HG03025 (cell line): ENCODE measurements around the gene MARK2.

Experiments used
- ATAC-seq: cut with Tn5 transposase; IDR thresholded peaks from one replicate; pipeline ENCODE4 v1.9.1; 2021; ENCODE audit warnings: mild to moderate bottlenecking, moderate library complexity; ENCODE audit not compliant: unreplicated experiment, low FRiP score

The MARK2 gene

DNA sequence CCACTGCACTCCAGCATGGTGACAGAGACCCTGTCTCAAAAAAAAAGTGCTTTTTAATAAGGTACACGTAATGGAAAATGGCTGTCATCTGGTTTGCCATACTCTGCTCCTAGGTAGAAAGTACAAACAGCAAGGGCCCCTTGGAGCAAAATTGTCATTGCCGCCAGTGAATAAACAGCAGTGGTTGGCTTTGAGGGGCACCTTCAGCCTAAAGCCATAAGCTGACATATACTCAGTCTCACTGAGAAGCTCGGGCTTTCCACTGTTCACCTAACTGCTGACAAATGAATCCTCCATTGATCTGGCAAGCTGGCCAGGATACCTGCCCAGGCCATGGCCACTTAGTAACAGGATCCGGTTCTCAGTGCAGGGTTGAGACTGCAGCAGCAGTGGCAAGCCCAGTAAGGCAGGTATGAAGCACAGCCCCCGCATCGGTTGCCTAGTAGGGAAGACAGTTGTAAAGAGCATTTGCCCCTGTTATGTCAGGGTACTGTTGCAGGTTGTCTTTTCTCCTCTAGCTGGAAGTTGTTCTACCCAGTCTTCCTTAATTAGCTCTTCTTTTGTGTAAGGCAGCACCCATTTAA, 38.8 kb downstream of the MARK2 start:
- no peak for ATAC-seq

DNA sequence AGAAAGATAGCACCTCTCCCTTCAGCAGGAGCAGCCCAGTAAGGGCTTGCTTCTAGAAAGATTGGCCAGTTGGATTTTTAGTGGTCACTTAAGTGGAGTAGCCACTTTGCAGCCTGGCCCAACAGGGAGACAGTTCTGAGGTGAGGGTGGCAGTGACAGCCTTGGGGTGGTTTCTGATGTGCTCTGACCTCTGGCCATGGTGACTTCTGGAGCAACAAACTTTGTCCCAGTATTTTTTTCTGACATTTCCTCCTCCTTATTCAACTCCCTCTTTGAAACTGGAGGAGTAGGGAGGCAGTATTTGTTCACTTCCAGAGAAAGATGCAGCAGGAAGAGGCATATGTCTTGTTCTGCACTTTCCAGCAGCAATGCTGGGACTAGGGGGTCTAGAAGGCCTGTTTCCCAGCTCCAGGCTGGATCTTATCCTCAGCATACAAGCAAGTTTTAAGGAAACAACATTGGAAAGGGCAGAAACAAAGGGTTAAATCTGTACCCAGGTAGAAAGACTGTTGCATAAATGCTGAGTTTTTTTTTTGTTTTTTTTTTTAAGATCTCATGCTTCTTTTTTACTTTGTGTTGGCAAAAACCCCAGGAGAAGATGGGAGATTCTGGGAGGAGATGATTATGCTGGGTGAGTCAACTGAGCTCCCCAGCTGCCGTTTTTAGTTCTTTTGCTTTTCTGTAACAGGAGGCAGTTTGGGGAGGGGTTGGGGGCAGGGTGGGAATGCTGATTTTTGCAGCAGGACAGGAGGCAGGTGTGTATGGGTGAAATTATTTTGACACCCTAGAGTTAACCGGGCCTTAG, 40.9 kb downstream of the MARK2 start:
- no peak for ATAC-seq

DNA sequence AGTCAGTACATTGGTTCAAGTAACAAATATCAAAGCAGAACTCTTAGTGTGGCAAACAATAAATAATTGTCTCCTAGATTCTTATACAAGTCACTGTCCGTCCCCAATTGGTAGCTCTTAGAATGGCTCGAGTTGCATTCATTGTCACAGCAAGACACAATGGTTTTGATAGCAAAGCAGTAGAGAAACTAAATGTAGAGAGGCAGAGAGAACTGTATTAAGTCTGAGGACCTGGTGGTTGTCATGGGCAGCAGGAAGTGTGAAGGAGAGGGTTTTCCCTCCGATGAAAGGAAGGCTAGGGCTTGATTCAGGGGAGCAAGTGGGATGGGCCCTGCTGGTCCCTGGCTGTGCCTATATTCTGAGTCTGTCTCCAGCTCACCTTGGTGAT, 41.5 kb downstream of the MARK2 start:
- ATAC-seq: no peak

DNA sequence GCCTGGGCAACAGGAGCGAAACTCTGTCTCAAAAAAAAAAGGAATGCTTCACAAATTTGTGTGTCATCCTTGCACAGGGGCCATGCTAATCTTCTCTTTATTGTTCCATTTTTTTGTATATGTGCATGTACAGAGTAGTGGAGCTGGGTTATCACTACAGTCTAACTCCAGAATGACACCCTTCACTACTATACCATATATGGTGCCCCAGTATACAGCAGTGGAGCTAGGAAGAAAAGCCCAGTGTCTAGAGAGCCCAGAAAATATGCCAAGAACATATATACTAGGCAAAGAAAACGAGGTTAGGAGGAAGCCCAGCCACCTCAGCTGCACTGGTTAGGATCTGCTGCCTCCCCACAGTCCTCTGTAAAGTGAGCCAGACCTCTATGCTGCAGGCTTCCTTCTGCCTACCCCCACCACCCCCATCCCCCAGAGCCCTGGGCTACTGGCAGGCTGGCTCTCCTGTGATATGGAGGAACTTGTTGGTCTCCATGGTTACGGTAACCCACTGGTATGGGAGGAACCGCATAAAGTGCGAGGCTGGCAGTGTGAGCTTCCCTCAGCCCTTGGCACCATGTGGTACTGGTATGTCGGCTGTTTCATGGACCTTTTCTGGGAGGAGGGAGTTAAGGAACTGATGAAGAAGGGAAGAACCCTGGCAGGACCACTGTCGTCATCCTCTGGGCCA, 43.8 kb downstream of the MARK2 start:
- no peak for ATAC-seq

DNA sequence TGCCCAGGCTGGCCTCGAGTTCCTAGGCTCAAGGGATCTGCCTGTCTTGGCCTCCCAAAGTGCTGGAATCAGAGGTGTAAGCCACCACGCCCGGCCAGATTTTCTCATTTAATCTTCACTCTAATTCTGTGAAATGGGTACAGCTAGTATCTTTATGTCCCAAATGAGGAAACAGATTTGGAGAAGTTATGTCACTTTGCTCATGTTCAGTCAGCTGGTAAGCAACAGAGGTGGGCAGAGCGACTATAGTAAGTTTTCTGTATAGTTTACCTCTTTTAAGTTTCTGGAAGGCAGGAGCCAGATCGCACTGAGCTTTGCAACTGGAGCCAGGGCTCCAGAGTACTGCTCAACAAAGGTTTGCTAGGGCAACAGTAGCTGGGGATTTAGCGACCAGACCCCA, 44.9 kb downstream of the MARK2 start:
- no peak for ATAC-seq

DNA sequence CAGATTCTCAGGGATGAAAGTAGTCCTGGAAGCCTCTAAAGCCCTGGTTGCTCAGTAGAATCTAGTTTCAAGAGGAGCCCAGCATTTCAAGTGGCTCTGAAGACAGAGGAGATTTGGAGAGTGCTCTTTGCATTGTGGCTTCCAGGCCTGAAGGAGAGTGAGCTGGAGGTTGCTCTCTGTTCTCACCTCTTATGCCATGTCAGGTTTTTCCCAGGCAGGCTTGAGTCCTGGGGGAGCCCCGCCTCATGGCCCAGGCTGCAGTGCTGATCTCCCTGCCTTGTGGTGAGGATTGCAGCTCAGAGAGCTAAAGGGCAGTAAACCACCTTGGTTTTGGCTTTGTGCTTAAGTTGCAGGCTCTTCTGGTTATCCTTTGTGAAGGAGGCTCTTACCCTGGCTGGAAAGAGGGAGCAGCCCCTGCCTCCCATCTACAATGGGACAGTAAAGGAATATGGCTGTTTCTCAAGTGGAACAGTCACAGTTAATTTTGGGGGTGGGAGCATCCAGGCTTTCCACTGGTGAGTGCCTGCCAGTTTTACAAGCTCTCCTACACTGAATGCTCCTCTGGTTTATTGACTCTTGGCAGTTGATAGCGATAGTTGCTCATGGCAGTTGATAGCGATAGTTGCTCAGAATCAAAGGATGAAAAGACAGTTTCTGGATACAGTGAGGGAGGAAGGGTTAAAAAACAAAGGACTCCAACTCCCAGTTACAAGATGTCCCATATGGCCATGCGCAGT, 45.5 kb downstream of the MARK2 start:
- no peak for ATAC-seq

DNA sequence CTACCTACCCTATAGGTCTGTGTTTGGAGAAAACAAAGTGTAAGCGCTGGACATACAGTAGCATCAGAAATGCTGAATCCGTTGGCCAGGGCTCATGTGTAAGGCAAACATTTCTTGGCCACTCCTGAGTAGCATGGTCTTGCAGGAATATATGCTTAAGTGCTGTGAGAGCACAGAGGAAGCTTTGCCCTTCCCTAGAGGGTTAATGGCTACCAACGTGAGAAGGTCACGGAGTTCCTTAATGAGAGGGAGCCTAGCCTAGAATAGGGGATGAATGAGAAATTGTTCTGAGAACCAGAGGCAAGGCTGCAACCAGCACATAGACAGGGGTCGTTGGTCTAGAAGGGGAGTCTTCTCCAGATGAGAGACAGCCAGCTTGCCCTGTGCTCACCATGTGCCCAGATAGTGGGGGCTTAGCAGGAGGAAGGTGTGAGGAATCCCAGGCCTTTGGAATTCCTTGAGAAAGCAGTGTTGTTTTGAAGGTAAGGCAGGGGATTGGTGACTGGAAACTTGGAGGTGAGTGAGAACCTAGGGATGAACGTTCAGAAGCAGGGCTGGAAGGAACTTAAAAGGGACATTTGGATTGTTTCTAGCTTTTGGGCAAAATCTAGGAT, 48.6 kb downstream of the MARK2 start:
- no peak for ATAC-seq

DNA sequence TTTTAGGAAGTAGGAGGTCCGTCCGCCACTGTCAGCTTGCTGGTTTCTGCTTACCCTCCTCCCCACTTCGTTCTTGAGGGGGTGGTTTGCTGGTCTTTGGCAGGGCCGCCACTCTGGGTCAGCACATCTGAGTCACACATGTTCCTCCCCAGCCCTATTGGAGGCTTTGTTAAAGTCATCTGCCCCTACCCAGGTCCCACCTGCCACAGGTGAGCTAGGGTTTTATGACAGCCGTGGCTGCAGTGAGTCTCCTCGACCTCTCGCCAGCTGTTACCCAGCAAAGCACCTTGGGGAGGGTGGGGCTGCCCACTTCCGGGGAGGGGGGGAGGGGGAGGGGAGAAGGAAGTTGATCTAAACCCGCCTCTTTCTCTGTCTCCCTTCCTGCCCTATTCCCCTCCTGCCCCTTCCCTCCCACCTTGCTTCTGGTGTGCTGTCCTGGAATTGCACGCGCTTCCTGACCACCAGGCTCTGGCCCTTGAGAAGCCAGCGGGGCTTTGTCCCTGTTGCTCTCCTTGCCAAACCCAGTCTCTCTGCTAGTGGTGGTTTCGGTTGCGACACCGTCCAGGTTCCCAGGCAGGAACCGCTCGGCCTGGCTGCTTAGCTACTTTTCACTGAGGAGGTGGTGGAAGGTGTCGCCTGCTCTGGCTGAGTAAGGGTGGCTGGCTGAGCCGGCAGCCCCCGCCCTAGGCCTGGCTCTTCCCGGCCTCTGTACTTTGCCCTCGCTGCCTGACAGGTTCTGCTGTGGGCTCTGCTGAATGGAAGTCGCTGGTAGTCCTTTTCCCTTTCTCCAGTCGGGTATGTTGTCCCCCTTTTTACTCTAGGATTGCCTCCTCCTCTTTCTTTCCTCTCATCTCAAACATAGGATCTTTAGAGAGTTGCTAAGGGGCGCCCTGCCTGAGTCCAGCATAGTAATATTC, 49.5 kb downstream of the MARK2 start:
- ATAC-seq: peak; percentile 37

DNA sequence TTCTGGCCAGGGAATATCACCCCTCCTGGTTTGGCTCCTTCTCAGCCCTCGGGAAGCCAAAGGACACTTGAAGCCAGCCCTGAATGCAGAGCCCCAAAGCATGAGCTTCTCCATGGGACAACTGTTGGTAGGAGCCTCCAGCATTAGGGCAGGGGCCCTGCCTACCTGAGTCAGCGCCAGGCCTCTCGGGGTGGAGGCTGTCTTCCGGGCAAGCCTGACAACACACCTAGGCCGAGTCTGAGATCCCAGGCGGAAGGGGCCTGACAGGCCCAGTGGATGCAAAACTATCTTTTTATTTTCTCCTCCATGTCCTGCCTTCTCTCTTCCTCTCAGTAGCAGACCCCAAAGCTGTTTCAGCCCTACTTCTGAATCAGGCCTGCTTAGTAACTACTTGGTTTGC, 50.4 kb downstream of the MARK2 start:
- ATAC-seq: no peak

DNA sequence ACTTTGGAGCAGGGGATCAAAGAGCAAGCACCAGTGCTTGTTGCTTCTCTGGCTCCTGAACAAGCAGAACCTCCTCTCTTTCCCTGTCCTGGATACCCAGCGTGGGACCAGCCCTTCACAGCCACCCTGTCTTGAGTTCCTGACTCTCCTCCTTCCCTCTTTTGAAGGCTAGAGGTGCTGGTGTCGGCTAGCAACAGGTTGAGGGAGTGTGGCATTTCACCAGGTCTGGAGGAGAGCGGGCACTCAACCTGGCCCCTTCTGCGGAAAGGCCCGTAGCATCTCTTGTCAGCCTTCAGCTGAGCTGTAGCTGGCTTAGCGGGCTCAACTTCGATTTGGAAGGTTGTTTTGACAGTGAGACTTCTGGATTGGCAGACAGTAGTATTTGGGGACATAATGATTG, 51.5 kb downstream of the MARK2 start:
- no peak for ATAC-seq

DNA sequence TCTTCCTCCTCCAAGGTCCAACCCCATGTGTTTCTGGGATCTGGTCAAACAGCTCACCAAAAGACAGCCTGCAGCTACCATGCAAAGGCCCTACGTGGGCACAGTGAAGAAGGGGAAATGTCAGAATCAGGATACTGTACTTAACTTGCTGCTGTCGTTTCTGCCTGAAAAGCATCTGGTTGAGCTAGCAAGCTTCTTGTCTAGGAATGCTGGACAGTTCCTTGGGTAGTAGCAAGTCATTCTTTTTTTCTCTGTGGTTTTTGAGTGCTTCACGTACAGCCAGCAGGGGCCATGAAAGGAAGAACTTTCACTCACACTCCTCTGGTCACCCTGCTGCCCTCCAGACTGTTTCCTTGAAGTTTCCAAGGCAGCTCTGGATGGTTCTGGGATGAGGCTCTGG, 53.3 kb downstream of the MARK2 start:
- ATAC-seq: no peak

DNA sequence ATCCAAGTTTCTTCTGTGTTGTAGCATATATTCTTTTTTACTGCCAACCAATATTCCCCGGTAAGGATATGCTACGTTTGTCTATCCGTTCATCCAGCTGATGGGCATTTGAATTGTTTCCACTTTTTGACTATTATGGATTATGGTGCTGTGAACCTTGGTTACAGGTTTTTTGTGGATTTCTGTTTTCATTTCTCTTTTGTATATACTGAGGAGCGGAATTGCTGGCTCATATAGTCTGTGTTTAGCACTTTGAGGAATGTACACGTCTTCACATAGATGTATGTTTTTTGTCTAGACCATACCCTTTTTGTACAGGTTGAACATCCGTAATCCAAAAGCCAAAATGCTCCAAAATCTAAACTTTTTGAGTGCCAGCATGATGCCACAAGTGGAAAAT, 54.4 kb downstream of the MARK2 start:
- no peak for ATAC-seq

DNA sequence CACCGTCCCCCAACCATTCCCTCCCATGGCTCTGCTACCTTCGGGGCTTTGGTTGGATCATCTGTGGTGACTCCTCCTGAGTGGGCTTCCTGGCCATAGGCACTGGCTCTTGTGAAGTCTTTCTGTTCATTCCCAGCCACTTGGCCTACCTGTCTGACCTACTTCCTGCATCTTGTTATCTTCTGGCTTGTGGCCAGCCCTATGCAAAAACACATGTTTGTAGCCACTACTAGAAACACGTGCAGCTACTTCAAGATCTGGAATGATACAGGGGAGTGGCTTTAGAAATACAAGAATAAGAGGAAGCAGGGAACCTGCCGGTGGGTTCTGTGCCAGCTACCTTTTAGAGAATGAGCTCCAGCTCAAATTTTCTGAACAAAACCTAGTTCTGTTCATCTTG, 57.2 kb downstream of the MARK2 start:
- ATAC-seq: no peak

DNA sequence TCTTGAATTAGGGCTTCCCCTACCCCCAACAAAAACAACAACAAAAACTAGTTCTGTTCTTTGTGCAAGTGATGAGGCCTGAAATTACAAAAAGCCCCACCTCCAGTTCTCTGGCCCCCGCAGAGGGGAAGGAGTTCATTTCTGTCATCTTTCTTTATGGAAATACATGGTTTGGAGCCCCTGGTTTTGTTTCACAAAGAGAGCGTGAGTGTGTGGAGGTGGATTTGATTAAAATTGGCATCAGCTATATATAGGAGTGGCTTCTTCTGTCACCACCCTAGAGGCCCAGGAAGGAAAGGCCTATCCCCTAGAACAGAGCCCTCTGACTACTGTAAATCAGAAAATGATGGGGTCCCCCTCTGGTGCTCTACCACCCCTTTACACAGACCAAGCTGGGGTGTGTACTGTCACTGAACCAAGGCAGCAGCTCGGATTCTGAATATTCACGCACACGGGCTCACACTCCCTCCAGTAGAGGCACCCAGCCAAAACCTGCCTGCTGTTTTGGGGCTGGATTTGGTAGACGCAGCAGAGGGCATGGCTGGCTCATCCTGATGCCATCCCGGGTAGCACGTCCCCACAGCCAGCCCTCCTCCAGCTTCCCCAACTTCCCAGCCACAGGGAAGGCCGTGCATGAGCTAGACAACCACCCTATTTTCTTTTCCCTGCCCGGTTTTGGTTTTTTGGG, 58.7 kb downstream of the MARK2 start:
- no peak for ATAC-seq

DNA sequence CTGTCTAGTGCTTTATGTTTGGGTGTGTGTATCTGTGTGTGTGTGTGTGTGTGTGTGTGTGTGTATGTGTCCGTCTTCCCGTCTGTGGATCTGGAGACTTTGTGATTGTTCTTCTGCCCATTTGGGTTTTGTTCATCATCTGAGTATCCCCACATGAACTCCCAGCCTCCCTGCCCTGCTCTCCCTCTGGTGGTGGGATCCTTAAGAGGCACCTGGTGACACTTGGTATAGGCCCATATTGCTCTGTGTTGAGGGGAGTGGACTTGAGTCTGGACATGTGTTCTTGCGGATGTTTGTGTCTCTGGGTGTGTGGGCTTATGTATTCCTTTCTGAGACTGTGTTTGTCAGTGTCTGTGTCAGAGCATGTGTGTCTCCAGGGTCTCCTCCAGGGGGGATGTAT, 62.8 kb downstream of the MARK2 start:
- ATAC-seq: no peak

DNA sequence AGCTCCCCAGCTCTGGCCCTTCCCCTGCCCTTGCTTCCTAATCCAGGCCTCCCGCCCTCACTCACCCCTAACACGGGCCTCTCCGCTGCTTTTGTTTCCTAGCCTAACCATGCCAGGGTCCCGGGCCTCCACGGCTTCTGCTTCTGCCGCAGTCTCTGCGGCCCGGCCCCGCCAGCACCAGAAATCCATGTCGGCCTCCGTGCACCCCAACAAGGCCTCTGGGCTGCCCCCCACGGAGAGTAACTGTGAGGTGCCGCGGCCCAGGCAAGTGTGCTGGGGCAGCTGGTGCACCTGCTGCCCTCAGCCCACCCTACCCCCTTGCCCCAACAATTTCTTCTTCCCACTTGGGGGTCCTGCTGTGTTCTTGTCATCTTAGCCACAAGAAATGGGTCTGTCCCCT, 65.0 kb downstream of the MARK2 start:
- ATAC-seq: no peak

DNA sequence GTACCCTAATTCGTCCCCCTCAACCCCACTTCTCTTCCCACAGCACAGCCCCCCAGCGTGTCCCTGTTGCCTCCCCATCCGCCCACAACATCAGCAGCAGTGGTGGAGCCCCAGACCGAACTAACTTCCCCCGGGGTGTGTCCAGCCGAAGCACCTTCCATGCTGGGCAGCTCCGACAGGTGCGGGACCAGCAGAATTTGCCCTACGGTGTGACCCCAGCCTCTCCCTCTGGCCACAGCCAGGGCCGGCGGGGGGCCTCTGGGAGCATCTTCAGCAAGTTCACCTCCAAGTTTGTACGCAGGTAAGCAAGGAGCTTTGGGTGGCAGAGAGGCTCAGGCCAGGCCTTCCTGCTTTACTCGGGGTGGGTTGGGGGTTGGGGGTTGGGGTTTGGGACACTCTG, 65.8 kb downstream of the MARK2 start:
- ATAC-seq: no peak

DNA sequence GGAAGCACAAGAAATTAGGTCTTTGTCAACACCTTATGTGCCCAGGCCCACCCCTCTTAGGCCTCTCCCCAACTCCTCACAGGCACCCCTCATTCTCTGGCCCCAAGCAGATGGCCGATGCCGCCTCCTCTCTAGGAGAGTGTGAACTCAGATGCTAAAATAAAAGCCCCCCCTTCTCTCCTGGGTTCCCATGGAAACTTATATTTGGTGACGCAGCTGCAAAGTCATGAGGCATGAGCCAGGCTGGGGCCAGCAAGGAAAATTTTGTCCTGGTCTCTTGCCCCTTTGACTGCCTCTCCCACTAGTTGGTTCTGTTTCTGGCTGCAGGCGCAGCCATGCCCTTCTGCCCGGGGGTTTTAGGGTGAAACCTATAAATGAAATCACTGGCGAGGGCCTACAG, 66.3 kb downstream of the MARK2 start:
- ATAC-seq: no peak

DNA sequence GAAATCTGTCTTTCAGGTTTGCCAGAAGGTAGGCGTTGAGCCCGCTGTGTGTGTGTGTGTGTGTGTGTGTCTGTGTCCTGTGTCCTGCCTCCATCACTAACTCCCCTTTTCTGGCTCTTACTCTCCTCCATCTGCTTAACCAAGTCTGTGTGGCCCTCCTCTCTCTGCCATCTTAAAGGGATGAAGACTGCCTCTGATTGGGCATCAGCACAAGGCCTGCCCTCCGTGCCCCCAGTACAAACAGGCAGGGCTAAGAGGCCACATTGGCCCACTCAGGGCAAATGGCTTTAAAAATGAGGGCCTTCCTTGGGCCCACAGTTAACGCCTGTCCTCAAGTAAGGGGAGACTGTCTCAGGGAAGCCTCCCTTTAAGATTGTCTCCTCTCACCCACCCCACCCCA, 67.2 kb downstream of the MARK2 start:
- no peak for ATAC-seq
